HS-27A (cell line): ENCODE measurements around the gene CDKAL1.
"Not testable (repeated sequence)": the region's sequence is repeated elsewhere in the genome, so short reads cannot be mapped to it uniquely, and the experiment has no call there.

Experiments used
- DNase-seq: peaks from one replicate; pipeline ENCODE4 v3.0.0-alpha.2; 2012; ENCODE audit warnings: low read depth, missing footprints

The CDKAL1 gene

DNA sequence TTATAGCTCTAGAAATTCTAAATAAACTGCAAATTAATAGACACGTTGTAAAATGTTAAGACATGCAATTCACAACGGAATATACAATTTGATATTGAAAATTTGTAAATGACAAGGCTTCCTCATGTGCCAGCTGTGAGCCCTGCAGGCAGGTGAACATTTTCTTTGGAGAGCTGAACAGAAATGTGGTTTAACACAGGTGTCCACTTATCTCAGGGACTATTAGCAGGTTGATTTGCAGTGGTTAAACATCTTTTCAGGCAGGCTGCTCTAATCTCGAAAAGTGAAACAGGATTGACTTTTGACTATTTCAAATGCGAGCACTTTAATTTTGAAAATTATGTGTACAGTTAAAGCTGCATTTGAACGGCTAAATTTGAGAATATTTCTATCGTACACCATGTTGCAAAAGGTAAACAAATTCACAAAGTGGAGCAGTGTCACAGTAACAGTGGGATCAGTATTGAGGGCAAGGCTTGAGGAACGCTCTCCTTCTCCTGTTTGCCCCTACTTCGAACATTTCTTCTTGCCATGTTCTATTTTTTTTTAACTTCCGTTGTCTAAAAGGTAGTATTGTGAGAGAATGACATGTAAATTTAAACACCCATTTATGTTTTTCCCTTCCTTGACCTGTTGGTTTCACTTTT, 210.8 kb downstream of the CDKAL1 start:
- no peak for DNase-seq

DNA sequence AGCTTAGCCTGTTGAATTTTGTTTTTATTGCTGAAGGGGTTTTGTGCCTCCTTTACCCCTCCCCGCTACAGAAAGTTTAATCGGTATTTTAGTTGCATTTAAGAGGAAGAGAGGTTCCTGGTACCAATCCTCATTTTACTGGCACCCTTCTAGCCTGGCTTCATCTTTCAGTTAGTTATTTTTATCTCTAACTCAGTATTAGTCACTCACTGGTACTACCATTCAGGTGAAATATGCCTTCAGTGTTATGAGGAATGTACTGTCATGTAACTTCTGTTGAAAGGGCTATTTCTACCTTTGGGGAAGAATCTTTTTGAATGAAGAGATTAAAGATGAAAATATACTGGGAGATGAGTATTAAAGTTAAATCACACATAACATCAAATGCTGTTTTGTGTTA, 211.8 kb downstream of the CDKAL1 start:
- DNase-seq = no peak

DNA sequence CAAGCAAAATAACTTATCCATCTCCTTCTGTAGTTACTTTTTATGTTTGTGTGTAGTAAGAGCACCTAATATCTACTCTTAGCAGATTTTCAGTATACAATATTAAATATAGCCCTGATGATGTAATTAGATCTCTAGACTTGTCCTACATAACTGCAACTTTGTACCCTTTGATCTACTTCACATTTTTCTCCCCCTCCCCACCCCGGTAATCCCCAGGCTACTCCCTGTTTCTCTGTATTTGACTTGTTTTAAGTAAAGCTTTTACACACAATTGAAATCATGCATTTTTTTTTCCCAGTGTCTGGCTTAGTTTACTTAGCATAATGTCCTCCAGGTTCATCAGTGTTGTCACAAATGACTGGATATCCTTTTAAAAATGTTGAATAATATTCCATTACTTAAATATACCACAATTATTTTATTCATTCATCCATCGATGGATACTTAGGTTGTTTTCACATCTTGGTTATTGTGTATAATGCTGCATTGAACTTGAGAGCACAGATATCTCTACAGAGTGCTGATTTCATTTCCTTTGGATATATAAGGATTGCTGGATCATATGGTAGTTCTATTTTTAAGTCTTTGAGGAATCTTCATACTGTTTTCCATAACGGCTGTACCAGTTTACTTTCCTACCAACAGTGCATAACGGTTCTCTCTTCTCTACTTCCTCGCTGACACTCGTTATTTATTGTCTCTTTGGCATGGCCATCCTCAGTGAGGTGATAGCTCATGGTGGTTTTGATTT, 212.7 kb downstream of the CDKAL1 start:
- no peak for DNase-seq

DNA sequence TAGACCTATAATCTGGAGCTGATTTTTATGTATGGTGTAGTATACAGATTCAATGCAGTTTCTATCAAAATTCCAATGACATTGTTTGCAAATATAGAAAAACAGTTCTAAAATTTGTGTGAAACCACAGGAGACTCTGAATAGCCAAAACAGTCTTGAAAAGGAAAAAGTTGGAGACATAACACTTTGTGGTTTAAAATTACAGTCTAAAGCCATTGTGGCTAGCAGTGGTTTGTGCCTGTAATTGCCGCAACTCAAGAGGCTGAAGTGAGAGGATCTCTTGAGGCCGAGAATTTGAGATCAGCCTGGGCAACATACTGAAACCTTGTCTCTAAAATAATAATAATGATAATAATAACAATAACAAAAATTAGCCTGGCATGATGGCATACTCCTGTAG, 213.7 kb downstream of the CDKAL1 start:
- no peak for DNase-seq

DNA sequence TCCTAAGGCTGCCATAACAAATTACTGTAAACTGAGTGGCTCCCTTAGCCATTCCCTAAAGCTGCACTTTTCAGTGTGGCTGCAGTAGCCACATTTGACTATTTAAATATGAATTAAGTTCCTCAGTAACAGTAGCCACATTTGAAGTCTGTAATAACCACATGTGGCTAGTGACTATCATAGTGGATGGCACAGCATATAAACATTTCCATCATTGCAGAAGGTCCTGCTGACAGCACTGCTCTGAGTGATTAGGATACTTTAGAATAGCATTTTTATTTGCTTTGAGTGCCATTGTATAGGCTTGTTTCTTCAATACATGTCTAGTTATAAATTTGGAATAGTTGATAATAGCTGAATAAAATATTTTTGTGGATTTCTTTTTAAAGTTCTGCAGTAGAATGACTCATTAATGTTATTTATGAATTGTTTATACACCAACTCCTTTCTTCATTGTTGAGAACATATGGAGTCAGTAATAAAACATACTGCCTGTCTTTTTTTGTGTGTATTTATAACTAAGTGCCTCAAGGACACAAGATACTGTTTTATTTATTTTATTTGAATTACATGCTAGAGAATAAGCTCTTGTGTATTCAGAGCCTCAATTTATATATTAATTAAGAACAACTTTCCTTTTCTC, 217.2 kb downstream of the CDKAL1 start:
- no peak for DNase-seq

DNA sequence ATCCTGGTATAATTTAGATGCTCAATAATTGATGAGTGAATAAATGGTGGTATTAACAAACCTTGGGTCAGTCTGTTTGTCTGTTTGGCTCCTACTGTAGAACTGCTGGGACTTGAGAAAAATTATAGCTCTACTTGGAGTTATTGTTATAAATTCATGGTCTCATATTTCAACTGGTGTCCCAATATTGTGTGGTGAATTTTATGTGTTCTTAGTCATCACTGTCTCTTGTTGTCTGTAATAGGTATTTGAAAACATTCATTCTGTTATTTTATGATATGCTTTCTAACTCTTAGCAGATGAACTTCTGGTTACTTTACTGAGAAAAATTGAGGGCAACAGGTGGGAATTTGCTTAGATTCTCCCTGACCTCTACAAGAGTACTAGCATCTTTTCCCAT, 221.4 kb downstream of the CDKAL1 start:
- DNase-seq = no peak

DNA sequence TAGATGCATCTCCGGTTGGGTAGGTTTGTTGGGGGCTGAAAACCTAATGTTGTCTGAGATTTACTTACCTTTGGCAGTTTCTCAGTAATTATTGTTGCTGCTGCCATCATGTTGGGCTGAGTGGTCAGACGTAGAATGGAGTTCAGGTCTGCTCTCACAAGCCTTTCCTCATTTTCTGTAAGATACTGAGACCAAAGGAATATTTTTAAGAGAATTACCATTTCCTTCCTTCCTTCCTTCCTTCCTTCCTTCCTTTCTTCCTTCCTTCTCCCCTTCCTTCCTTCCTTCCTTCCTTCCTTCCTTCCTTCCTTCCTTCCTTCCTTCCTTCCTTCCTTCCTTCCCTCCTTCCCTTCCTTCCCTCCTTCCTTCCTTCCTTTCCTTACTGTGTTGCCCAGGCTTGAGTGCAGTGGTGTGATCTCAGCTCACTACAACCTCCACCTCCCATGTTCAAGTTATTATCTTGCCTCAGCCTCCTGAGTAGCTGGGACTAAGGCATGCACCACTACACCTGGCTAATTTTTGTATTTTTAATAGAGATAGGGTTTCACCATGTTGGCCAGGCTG, 222.4 kb downstream of the CDKAL1 start:
- not testable (repeated sequence) for DNase-seq

DNA sequence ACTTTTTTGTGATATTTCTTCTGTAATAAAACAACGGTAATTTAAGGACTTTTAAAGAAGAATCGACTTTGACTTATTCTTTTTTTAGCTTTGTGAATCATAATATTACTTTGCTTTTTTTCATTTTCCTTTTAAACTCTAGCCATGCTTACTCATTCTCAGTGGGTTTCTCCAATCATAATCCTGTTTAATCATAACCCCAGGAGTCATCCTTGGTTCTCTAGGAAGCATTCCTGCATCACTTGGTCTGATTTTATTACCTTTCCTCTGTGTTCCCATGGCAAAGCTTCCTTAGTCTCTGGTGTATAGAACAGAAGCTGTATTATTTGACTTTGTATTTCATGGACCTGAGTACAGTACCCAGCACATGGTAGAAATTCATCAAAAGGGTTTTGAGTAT, 223.5 kb downstream of the CDKAL1 start:
- no peak for DNase-seq

DNA sequence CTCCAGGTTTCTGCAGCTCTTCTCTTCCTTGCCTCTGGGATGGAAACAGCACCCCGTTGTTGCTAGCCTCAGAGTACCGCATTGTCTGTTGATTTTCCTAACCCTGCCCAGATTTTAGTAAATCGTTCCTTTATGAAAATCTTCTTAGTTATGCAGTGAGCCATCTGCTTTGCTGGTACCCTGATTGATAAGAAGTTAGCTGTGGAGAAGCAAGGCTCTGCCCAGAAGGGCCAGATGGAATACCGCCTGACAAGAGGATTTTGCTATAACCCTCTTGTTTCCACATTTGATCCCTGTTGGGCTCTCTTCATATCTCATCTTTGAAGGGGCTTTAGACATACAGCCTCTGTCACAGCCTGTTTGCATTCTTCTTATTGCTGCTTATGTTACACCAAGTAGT, 229.0 kb downstream of the CDKAL1 start:
- DNase-seq = no peak

DNA sequence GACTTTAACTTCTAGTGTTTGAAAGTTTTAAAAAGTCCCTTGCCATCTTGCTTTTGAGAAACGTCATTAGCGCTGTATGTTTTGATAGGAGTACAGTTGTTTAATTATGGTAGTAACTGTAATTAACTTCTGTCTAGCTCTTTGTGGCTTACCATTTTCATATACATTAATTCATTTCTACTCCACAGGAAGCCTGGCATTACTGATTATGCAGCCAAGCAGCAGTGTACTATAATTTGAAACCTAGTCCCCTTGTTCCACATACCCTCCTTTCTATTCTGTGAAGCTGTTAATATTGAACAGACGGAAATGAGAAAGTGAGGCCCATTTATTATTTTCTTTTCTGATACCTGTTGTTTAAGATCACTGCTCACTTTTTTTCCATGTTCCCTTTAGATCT, 235.4 kb downstream of the CDKAL1 start:
- no peak for DNase-seq

DNA sequence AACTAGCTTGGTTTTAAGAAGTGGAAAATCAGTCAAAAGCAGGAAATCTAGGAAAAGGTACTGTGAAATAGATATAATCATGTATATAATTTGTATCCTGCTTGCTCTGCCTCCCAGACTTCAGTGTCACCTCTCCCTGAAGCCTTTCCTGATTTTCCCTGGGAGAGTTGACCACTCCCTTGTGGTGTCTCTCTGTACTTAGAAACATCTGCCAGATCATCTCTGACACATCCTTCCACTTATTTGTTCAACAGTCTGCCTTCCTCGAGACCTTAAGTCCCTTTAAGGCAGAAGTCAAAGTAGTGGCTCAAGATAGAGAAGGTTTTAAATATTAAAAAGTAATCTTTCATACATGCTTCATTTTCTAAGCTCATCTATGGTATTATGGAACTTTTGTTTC, 236.5 kb downstream of the CDKAL1 start:
- DNase-seq = no peak

DNA sequence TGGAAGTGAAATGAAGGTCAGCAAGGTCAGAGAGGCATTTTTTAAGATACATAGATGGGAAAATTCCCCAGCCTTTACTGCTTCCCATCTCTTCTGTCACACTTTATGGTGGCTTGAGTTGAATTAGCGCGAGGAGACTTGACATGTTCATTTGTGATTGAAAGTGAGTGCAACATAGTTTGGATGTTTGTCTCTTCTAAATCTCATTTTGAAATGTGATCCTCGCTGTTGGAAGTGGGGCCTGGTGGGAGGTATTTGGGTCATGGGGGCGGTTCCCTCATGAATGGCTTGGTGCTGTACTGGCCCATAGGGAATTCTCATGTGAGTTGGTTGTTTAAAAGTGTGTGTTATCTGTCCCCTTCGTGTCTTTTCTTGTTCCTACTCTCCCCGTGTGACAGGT, 237.2 kb downstream of the CDKAL1 start:
- no peak for DNase-seq

DNA sequence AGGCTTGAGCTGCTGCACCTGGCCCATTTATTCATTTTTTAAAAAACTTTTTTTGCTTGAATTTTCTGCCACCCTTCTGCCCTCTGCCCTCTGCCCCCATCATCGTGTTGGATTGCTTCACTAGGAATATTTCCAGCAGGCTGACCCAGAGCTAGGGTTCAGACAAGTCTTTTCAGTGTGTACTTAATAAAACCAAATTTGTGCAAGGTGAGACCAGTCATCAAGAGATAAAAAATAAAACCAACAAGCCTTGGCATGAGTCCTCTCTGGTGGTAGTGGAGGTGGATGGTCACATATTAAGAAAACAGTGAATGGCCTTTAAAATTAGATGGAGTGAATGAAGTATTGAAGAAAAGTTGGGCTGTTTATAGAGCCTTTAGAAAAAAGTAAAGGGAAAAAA, 239.6 kb downstream of the CDKAL1 start:
- no peak for DNase-seq

DNA sequence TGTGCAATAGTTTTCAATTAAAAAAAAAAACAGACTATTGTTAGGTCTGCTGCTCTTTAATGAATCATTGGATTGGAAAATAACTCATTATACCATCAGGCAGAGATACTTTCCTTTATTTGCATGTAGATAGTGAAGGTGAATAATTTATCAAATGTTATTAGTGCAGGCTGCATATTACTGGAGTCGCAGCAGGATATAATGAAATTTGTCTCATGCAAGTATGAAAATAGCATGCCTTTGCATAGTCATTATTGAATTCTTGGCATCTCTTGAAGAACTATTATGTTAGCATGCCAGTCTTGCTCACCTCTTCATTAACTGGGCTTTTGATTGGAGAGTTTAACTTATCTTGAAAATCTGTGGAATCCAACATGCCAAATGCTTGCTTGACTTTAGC, 241.7 kb downstream of the CDKAL1 start:
- DNase-seq = no peak

DNA sequence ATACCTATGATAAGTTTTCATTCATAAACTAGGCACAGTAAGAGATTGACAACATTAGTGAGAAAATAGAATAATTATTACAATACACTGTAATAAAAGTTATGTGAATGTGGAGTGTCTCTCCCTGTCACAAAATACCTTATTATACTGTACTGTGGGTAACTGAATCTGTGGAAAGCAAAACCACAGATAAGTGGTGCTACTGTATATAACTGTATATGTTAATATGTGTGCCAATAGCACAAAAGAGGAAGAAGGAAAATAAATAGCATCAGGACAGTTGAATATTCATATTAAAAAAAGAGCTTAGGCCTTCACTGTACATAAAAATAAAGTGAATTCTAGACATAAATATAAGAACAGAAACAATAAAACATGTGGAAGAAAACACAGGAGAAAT, 243.5 kb downstream of the CDKAL1 start:
- DNase-seq = no peak

DNA sequence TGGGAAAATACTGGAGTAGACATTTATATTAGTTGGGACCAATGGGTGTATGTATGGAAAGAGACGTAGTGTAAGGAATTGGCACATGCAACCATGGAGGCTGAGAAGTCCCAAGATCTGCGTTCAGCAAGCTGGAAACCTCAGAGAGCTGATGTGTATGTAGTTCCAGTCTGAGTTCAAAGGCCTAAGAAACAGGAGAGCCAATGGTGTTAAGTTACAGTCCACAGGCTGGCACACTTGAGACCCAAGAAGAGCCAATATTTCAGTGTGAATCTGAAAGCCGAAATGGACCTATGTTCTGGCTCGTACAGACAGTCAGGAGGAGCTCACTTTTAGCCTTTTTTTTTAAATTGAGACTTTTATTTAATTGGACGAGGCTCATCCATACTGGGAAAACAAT, 244.2 kb downstream of the CDKAL1 start:
- no peak for DNase-seq

DNA sequence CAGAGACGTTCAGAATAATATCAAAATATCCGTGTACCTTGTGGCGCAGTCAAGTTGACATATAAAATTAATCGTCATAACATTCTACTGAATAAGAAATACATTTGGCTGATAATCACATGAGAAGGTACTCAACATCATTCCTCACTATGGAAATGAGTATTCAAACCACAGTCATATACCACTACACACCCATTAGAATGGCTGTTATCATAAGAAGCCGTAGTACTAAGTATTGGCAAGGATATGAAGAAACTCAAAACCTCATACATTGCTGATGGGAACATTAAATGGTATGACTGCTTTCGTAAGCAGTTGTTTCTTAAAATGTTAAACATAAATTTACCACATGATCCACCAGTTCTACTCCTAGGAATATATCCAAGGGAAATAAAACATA, 244.7 kb downstream of the CDKAL1 start:
- no peak for DNase-seq

DNA sequence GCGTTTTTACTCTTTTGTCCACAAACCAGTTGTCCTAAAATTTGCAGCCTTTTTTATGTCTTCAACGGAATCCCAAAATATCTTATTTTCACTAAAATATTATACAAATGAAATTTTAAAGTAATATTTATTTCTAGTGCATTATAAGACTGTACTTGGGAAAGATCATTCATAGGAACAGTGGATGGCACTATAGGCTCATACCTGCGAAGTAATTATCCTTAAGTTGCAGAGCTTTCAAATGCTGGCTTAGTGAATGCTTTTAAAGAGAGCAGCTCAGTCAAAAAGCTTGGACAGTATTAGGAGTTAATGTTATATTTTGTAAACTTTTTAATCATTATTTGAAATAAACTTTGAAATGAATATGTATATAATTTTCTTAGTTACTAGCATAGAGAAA, 254.9 kb downstream of the CDKAL1 start:
- DNase-seq = no peak

DNA sequence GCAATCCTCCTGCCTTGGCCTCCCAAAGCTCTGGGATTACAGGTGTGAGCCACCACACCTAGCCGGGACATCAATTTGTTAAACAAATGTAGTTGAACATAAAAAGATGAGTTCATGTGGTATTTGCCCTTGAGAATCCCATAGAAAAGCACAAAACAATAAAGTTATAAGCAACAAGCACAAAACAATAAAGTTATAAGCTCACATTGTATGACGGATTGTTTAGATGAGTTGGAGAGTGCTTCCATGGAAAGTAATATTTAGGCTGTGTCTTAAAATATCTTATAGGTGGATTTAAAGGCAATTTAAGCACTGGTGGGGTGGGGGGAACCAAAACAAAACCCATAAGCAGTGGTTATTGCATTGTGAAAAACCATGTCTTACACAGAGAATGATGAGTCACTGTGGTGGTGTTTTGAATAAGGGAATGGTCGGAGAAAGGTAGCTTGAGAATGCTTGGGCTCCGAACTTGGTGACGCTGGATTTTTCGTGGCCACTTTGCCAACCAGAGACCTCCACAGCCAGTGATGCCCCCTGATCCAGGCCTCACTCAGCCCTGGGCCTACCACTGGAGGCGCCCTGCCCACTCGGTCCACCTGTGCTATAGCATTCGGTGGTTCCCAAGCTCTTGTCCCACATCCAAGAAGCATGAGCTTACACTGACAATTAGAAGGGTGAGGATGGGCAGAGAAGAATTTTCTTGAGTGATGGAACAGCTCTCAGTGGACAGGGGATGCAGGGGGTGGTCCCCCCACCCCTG, 256.0 kb downstream of the CDKAL1 start:
- DNase-seq = no peak

DNA sequence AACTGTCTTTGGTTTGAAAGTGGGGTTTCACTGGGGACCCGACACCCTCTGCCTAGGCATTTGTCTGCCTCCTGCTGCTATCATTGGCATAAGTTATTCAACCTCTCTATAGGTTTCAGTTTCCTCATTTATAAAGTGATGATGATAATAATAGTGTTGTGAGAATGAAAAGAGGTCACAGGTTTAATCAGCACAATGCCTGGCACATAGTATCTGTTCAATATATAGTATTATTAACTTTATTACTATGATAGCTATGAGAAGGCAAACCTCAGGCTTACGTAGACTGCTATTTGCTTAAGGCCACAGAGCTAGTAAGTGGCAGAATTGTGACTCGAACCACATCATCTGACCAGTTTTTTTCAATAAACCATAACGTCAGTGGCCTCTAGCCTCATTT, 256.8 kb downstream of the CDKAL1 start:
- no peak for DNase-seq

DNA sequence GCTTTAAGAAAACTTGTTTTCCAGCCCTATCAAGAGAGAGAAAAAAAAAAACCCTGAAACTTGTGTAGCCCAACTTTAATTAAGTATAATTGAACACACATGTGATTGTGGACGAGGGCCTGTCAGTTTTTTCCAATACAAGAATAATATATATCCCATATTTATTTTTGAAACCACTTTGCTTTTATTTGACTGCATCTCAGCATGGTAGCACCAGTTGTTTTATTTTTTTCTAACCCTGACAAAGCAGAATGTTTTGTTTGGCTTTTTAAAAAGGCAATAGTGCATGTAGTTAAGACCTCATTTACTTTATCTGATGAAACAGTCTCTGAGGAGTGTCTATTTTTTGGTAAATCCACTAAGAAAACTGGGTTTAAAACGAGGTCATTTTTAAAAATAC, 257.7 kb downstream of the CDKAL1 start:
- no peak for DNase-seq

DNA sequence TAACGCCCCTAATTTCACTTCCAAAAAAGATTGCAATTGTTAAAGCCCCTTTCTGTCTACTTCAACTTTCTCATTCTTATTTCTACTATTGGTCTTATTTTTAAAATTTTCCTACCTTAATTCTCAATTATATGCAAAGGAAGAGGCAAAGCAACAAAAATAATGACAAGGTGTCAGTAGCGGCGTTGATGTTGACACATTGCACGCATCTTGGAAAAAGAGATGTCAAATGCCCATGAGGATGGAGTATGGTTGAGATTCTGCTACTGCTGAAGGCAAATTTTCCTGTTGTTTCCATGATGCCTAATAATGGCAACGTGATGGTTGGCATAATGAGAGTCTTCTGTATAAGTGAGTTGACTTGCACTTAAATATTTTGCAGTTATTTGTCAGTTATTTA, 258.9 kb downstream of the CDKAL1 start:
- no peak for DNase-seq

DNA sequence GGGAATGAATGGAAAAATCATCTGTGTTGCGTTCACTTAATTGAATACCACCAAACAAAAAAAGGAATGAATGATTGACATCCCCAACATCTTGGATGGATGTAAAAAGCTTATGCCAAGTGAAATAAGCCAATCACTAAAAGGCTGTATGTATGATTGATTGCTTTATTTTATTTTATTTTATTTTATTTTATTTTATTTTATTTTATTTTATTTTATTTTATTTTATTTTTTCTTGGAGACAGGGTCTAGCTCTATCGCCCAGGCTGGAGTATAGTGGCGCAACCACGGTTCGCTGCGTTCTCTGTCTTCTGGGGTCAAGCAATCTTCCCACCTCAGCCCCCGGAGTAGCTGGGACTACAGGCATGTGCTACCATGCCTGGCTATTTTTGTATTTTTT, 263.3 kb downstream of the CDKAL1 start:
- DNase-seq = no peak
